Measurements from ENCODE around the gene CEP55.
A peak's percentile ranks its signal among the peaks of the same experiment; 100 is the strongest.

Gene CEP55

GRCh38 chr10:93496322-93497041, at the start of gene CEP55:
TSS of gene CEP55 (plus strand) at chr10:93496612. CDS start at chr10:93500052, 3,440 bp downstream.
- TF ChIP-seq CTCF (IDR thresholded peaks at IDR 0.05; ENCODE audit: low read depth, low read length, missing control alignments), result no peak
- DNase-seq (ENCODE audit: low read depth), result peak; percentile 74
- in situ Hi-C loops (cut with HindIII; ENCODE audit: low sequenced_read_pairs), result no loop called here
- peak within 1 kb of the TSS; percentile 88 for H3K4me3 ChIP-seq (ENCODE audit: low read depth, low read length)

DNA sequence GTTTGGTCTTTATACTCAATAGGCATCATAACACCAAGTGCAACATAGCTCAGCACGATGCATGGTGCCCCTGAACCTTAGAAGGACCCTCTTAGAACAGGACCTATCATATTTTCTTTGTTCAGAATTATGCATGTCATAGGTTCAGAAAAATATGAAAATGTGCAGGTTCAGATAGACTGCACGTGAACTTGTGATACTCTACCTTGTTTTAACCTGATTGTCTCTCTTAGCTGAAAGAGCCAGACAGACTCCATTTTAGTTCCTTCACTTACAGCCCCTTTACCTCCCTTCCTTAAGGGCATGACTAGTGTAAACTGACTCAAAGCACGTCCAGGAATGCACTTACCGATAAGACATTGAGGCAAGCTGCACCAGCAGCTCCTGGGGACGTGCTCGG, 49.4 kb upstream of the CEP55 start:
- in situ Hi-C loops (cut with HindIII; ENCODE audit: low sequenced_read_pairs), result no loop called here
- no peak overlapping the region for H3K4me3 ChIP-seq (ENCODE audit: low read depth, low read length)
- no peak for TF ChIP-seq CTCF (IDR thresholded peaks at IDR 0.05; ENCODE audit: low read depth, low read length, missing control alignments)

GRCh38 chr10:93447970-93448369, 48.4 kb upstream of the CEP55 start:
- in situ Hi-C loops (cut with HindIII; ENCODE audit: low sequenced_read_pairs), result no loop called here
- TF ChIP-seq CTCF (IDR thresholded peaks at IDR 0.05; ENCODE audit: low read depth, low read length, missing control alignments), result no peak
- no peak for DNase-seq (ENCODE audit: low read depth)
- H3K4me3 ChIP-seq (ENCODE audit: low read depth, low read length), result no peak overlapping the region

More for the DNA sequence above, 49.4 kb upstream of the CEP55 start:
- DNase-seq (ENCODE audit: low read depth), result no peak

GRCh38 chr10:93451244-93451947, 45.0 kb upstream of the CEP55 start:
- no peak for DNase-seq (ENCODE audit: low read depth)
- in situ Hi-C loops (cut with HindIII; ENCODE audit: low sequenced_read_pairs), result no loop called here
- TF ChIP-seq CTCF (IDR thresholded peaks at IDR 0.05; ENCODE audit: low read depth, low read length, missing control alignments), result no peak
- no peak overlapping the region for H3K4me3 ChIP-seq (ENCODE audit: low read depth, low read length)

DNA sequence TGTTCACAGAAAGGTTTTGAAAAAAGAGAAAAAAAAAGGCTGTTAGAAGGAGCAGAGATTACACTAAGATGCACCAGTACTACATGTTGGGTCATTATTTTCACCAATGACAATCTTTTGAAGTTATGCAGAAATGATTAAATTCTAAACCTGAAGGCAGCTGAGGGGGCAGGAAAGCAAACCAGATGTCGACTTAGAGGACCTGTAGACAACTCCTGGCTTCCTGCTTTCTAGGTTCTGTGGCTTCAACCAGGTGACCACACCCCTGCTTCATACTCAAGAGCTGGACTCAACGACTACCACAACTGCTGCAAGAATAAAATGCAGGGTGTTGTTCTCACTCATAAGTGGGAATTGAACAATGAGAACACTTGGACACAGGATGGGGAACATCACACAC, 44.3 kb upstream of the CEP55 start:
- H3K4me3 ChIP-seq (ENCODE audit: low read depth, low read length), result no peak overlapping the region
- TF ChIP-seq CTCF (IDR thresholded peaks at IDR 0.05; ENCODE audit: low read depth, low read length, missing control alignments), result no peak
- no peak for DNase-seq (ENCODE audit: low read depth)
- in situ Hi-C loops (cut with HindIII; ENCODE audit: low sequenced_read_pairs), result no loop called here

DNA sequence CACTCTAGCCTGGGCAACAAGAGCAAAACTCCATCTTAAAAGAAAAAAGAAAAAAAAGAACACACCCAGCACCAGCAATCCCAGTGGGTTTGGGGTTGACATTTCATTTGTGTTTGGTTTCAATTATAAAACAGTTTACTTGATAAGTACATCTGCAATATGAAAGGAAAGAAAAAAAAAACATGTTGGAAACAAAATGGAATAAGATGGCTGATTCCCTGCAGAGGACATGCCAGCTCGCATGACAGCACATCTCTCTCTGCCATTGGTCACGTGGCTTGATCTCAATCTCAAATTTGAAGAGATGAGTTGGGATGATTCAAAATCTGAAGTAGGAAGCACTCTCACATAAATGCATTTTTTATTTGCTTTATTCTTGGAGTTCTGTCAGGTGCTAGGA, 42.3 kb upstream of the CEP55 start:
- H3K4me3 ChIP-seq (ENCODE audit: low read depth, low read length), result no peak overlapping the region
- no peak for DNase-seq (ENCODE audit: low read depth)
- in situ Hi-C loops (cut with HindIII; ENCODE audit: low sequenced_read_pairs), result no loop called here
- no peak for TF ChIP-seq CTCF (IDR thresholded peaks at IDR 0.05; ENCODE audit: low read depth, low read length, missing control alignments)

Measured in astrocyte of the cerebellum (primary cell).